HAP-1 (cell line): Measurements from ENCODE around the gene ITGA1.
A peak's percentile ranks its signal among the peaks of the same experiment; 100 is the strongest.

Source experiments
- DNase-seq, 2 experiments: peaks; one replicate each; pipeline ENCODE4 v3.0.0-alpha.2; 2016 to 2020; ENCODE audit warnings: low spot score in 2 of 2
- H3K27me3 ChIP-seq: fragments of 250-450 bp; sonication (Bioruptor Pico); 2 replicates; pipeline ENCODE4 v1.5.1; 2020; ENCODE audit warnings: low read depth, mild to moderate bottlenecking, moderate library complexity
- H3K36me3 ChIP-seq: fragments of 250-450 bp; sonication (Bioruptor Pico); replicated peaks from 2 replicates; pipeline ENCODE4 v1.5.1; 2020; ENCODE audit warnings: mild to moderate bottlenecking
- H3K4me1 ChIP-seq: fragments of 250-450 bp; sonication (Bioruptor Pico); 2 replicates; pipeline ENCODE4 v1.5.1; 2020; ENCODE audit warnings: mild to moderate bottlenecking
- H3K4me3 ChIP-seq: fragments of 250-450 bp; sonication (Bioruptor Pico); 2 replicates; pipeline ENCODE4 v1.5.1; 2020; ENCODE audit warnings: mild to moderate bottlenecking, moderate library complexity
- H3K9me3 ChIP-seq: fragments of 250-450 bp; sonication (Bioruptor Pico); 2 replicates; pipeline ENCODE4 v1.5.1; 2020; ENCODE audit warnings: mild to moderate bottlenecking, moderate library complexity
- in situ Hi-C: fragments of 300-500 bp; cut with MboI; formaldehyde crosslinking; loops from 3 replicates; pipeline ENCODE4 v1.14.3; 2020; ENCODE audit warnings: low sequenced_read_pairs, inconsistent platforms, mixed read lengths

ITGA1 gene

DNA sequence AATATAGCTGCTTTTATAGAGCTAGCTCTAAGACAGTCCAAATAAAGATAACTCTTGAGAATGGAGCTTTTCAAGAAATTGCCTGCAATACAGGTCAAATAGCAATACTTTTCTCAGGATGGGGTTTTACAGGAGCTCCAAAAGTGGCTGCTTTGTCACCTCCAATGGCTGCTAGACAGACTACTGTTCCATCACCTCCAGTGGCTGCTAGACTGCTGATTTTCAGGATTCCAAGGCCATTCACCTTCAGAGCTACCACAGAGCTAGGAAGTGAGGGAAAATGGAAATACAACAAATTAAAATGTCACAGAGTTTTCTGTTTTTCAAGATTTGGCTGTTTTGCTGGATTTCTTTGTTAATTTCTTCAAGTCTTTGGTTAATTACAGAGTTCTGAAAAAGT lies 8.5 kb upstream of the ITGA1 start:
- no peaks in the 10 kb centered on the region; the same call in 1 of the 2 replicates for H3K27me3 ChIP-seq
- DNase-seq = no peak
- in situ Hi-C loops = no loop called here
- H3K4me1 ChIP-seq = no peaks in the 10 kb centered on the region
- H3K36me3 ChIP-seq = no peaks in the 10 kb centered on the region
- no peak overlapping the region for H3K4me3 ChIP-seq
- H3K9me3 ChIP-seq = no peaks in the 10 kb centered on the region

DNA sequence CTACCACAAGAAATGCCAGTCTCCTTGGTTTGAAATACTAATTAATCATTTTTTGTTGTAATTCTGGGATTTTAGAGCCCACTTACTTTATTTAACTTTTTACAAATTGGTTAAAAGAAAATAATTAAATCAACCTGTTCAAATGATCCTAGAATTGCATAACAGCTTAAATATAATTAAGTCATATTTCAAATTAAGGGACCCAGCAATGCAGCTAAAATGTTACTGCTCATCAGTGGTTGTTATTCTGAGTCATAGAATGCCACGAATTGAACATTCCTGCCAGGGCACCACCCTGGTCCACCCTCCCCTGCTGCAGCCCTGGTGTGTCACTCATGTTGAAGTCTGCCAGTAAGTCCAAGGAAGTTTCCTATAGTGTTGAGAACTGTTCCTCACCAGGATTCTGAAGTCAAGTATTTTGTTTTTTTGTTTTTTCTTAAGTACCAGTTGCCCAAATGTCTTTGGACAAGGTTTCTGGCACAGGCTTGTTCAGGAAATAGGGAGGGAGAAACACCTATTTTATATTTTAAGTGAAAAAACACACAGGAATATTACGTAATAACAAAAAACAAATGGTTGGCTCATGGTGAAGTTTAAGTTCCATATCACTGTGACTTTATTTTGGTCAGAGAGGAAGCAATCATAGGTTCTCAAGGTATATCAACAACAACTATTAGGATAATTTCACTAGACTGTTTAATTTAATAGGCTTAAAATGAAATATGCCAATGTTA lies 4.3 kb upstream of the ITGA1 start:
- Histone ChIP-seq H3K9me3 (no peaks in the 10 kb centered on the region), H3K36me3 (no peaks in the 10 kb centered on the region), H3K4me3 (no peak overlapping the region), H3K27me3 (no peaks in the 10 kb centered on the region; the same call in 1 of the 2 replicates), H3K4me1 (no peaks in the 10 kb centered on the region)
- in situ Hi-C loops = no loop called here
- DNase-seq = no peak

DNA sequence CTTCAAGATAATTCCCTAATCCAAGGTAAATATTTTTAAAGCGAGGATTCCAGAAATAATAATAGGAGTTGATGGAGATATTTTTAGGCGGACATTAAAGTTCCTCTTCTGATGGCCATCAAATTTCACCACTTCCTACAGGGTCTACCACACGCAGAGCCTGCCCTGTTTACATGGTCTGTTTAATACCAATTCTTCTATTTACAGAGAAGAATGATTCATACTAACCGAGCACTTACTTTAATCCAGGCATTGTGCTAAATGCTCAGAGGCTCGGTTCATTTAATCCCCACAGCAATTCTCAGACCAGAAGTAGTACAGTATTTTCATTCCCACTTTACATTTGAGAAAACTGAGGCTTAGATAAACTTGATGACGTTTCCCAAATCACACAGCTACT lies 3.0 kb upstream of the ITGA1 start:
- Histone ChIP-seq H3K9me3 (no peaks in the 10 kb centered on the region), H3K4me1 (peaks cover 2% of the 10 kb centered on the region; the same call in 1 of the 2 replicates), H3K4me3 (no peak overlapping the region), H3K36me3 (no peaks in the 10 kb centered on the region), H3K27me3 (no peaks in the 10 kb centered on the region; the same call in 1 of the 2 replicates)
- in situ Hi-C loops = no loop called here
- peak in 1 of 2 experiments; percentile 31 for DNase-seq

DNA sequence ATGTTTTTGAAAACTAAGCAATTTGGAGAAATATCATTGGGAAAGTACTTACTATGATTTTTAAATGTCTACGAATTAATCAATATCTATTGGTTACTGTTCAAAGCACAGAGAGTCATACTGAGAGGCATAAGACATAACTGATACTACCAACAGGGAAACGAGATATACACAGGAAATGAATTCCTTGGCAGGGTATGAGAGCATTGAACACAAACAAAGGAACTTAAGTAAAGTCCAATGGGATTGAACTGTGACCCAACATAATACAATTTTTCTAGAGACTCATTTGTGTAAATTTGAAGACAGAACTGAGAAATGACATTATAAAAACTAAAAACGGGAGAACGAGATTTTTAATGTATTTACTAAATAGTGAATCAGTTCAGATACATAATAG lies 1.3 kb upstream of the ITGA1 start:
- Histone ChIP-seq H3K4me3 (no peak overlapping the region), H3K9me3 (no peaks in the 10 kb centered on the region), H3K4me1 (peaks cover 2% of the 10 kb centered on the region; the same call in 1 of the 2 replicates), H3K27me3 (no peaks in the 10 kb centered on the region; the same call in 1 of the 2 replicates), H3K36me3 (no peaks in the 10 kb centered on the region)
- DNase-seq = no peak
- in situ Hi-C loops = no loop called here

DNA sequence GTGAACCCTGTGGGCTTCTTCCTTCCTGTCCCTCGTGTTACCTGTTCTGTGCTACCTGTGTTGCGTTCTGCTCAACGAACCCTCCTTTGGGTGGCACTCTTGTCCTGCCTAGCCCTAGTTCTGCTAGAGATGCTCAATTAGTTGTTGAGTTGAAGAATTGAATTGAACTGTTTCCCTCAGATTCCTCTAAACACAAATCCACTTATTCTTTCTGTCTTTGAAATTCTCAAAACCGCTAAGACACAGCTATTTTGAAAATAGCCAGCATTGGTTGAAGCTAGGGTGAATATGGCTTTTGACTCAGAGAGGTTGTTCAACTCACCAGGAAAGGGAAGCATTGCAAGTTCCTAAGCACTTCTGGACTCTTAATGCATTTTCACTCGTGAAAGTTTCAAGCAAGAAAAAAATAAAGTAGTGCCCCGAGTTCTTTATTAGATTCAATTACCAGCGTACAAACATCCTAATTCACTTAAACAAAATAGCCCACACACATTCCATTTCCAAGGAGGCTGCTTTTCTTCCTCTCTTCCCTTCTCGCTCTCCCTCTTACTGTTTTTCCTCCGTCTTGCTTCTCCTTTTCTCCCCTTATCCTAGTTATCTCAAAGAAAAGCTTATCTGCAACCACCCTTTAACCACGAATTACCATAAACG lies 642 bp upstream of the ITGA1 start:
- Histone ChIP-seq H3K4me3 (peak overlapping the region; percentile 36), H3K36me3 (no peaks in the 10 kb centered on the region), H3K27me3 (no peaks in the 10 kb centered on the region; the same call in 1 of the 2 replicates), H3K4me1 (peaks cover 2% of the 10 kb centered on the region; the same call in 1 of the 2 replicates), H3K9me3 (no peaks in the 10 kb centered on the region)
- DNase-seq = no peak
- in situ Hi-C loops = no loop called here

DNA sequence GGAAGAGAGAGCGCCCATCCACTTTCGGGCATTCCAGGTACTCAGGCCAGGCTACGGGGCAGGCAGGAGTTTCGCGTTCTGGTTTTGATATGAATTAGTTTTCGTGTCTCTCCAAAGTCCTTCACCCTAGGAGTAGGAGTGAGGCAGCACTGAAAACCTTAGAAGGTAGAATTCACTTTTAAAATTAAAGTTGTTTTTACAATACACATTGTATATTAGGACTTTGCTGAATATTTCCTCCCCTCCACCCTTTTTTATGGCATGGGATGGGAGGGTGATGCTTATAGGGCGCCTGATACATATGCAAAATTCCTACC lies 747 bp downstream of the ITGA1 start:
- no peaks in the 10 kb centered on the region for H3K27me3 ChIP-seq
- H3K9me3 ChIP-seq = no peaks in the 10 kb centered on the region
- in situ Hi-C loops = no loop called here
- peaks cover 9% of the 10 kb centered on the region for H3K4me1 ChIP-seq
- no peak for DNase-seq
- H3K4me3 ChIP-seq = peak overlapping the region; percentile 36
- no peaks in the 10 kb centered on the region for H3K36me3 ChIP-seq

DNA sequence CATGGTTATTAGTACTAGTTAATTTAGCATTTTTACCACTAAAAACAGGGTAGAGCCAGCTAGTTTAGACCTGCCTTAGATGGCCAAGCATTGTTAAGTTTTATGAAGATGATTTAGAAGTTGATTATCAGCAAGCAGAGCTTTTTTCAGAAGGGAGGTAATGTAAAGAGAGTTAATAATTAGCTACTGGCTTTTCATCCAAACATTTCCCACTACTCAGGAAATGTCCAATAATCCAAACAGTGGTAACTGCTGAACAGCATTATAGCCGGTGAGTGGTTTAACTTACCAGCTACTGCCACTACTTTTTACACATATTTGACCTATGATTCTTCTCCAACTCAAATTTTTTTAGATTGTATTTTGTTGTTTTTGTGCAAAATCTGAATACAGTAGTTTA lies 1.7 kb downstream of the ITGA1 start:
- Histone ChIP-seq H3K27me3 (no peaks in the 10 kb centered on the region), H3K36me3 (no peaks in the 10 kb centered on the region), H3K9me3 (no peaks in the 10 kb centered on the region), H3K4me1 (peaks cover 12% of the 10 kb centered on the region), H3K4me3 (no peak overlapping the region)
- DNase-seq = no peak
- in situ Hi-C loops = no loop called here

DNA sequence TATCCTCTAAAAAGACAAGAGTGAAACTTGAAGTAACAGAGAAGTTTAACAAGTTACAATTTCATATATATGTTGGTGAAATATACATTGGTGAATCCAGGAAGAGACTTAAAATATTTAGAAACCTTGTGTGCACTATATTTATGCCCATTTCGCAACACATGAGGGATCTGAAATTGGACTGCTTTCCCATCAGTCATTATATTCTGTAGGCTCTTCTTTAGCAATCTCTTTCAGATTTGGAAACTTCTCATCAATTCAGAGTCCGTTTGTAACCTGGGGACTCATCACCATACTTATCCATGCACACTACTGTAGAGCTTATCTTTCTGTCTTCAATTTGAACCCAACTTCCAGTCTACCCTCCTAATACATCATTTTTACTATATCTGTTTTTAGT lies 2.1 kb downstream of the ITGA1 start:
- Histone ChIP-seq H3K4me1 (peaks cover 16% of the 10 kb centered on the region), H3K27me3 (no peaks in the 10 kb centered on the region), H3K36me3 (no peaks in the 10 kb centered on the region), H3K4me3 (no peak overlapping the region), H3K9me3 (no peaks in the 10 kb centered on the region)
- DNase-seq = no peak
- in situ Hi-C loops = no loop called here

DNA sequence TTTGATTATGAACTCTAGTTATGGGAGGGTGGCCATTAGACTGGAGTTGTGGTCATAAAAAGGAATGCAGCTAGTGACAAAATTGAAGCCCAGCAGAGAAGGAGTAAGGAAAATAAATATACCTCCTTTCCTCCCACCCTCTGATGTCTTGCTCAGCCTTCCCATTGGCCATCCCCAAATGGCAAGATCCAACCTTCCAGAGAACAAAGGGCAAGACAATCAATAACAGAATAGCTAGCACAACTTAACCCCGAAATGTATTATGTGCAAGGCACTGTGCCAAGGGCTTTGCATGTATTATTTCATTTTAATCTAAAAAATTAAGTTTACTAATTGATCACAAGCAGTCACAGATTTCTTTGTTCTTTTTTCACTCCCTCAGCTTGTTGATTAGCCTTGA lies 3.6 kb downstream of the ITGA1 start:
- Histone ChIP-seq H3K4me3 (no peak overlapping the region), H3K27me3 (no peaks in the 10 kb centered on the region), H3K36me3 (no peaks in the 10 kb centered on the region), H3K9me3 (no peaks in the 10 kb centered on the region), H3K4me1 (peaks cover 16% of the 10 kb centered on the region)
- in situ Hi-C loops = no loop called here
- DNase-seq = no peak

DNA sequence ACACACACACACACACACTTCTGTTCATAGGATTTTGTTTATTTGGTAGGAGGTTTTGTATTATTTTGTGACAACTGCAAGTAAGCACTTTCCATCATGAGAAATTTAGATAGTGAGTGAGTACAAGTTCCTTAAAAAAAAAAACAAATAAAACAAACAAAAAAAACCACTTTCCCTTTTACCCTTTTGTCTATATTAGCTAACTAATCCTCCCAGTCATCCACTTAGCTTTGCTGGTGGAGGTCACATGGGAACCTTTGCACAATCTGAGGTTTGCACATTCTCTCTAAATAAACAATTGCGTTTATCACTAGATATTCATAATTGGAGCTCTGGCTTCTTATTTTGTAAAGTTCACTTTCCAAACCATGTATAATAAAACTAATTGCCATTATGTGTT lies 6.8 kb downstream of the ITGA1 start:
- Histone ChIP-seq H3K9me3 (no peaks in the 10 kb centered on the region), H3K36me3 (no peaks in the 10 kb centered on the region), H3K4me1 (peaks cover 20% of the 10 kb centered on the region), H3K27me3 (no peaks in the 10 kb centered on the region), H3K4me3 (no peak overlapping the region)
- in situ Hi-C loops = no loop called here
- no peak for DNase-seq

DNA sequence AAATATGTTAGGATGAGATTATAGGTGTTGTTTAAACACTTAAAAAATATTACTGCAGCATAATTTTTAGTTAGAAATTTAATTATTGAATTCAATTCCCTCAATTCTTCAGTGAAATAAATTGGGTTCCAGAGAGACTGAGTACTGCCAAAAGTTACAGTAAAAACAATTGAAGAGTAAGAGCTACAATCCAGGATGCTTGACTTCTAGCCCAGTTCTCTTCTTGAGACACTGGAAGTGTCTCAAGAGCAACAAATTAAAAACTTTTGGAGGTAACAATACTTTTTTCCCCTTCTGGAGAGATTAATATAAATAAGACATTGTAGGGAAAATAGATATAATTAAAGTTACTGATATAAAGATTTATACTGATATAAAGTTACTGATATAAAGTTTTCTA lies 8.3 kb downstream of the ITGA1 start:
- Histone ChIP-seq H3K4me1 (peaks cover 20% of the 10 kb centered on the region), H3K27me3 (no peaks in the 10 kb centered on the region), H3K9me3 (no peaks in the 10 kb centered on the region), H3K4me3 (no peak overlapping the region), H3K36me3 (no peaks in the 10 kb centered on the region; the same call in 1 of the 2 replicates)
- in situ Hi-C loops = no loop called here
- no peak for DNase-seq

DNA sequence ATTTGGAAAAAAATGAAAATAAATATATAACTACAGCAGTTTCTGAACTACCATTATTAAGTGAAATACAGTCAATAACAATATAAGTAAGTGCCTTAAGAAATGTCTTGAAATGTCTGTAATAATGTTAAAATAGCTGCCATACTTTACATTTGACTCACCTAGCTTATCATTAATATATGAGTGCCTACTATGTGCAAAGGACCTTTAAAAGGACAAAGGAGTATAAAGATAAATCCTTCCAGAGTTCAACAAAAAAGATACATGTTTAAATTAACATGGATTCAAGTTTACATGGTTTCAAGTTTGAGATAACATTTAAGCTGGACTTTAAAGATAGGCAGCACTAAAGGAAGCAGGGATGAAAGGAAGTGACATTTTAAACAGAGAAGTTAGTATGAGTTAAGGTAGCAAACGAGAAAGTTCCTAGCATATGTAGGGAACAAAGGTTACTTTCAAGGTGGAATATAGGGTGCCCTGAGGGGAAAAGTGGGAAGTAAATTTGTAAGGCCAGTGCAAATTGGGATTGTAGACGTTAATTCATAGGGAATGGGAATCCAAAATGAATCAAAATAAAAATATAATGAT lies 8.9 kb downstream of the ITGA1 start:
- Histone ChIP-seq H3K9me3 (no peaks in the 10 kb centered on the region), H3K27me3 (no peaks in the 10 kb centered on the region), H3K36me3 (peaks cover 2% of the 10 kb centered on the region; the same call in 1 of the 2 replicates), H3K4me1 (peaks cover 20% of the 10 kb centered on the region), H3K4me3 (no peak overlapping the region)
- in situ Hi-C loops = no loop called here
- DNase-seq = no peak

DNA sequence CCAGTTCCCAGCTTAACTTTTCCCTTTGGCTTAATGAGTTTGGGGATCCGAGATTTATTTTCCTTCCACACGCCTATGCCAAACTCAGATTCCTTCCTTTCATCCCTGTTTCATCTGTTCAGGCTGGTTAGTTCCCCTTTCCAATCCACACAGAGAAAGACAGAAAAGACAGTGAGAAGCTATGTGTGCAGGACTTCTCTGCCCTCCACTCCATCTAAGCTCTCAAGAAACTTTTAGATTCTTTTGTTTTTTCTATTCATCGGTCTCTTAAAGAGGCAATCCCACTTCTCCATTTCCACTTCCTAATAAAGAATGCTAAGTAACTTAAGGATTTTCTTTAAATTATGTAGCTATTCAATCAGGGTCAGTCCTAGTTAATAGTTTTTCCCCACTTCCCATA lies 11.2 kb downstream of the ITGA1 start:
- Histone ChIP-seq H3K36me3 (peaks cover 10% of the 10 kb centered on the region), H3K4me1 (peaks cover 22% of the 10 kb centered on the region), H3K4me3 (peak overlapping the region; percentile 56), H3K27me3 (no peaks in the 10 kb centered on the region), H3K9me3 (no peaks in the 10 kb centered on the region)
- in situ Hi-C loops = no loop called here
- no peak for DNase-seq

DNA sequence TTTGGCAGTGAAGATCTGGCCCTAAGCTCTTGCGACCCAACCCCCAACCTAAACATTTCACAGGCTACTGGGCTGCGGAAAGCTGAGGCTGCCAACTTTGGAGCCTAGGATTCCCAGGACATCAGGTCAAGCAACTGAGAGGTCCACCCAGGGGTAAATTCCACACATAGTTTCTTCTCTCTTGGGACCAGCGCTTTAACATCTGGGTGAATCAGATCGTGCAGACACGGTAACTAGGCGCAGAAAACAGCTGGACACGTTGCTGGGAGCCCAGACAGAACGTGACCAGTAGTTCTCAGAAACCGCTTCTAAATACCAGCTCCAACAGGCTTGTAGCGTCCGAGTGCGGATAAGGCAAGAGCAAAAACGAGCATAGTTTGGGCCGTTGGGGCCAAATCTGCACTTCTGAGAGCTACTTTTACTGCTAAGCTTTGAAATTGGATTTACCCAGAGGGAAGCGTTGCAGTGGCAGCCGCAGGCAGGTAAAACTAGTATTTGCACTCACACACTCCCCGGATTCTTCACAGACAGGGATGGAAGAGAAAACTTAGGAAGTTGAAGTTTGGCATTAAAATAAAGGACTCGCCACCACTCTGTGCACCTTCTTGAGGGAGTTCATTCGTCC lies 11.8 kb downstream of the ITGA1 start:
- DNase-seq = peak; percentile 19 to 57
- H3K9me3 ChIP-seq = no peaks in the 10 kb centered on the region
- in situ Hi-C loops = no loop called here
- peak overlapping the region; percentile 56 for H3K4me3 ChIP-seq
- H3K36me3 ChIP-seq = peaks cover 10% of the 10 kb centered on the region
- H3K4me1 ChIP-seq = peaks cover 23% of the 10 kb centered on the region
- H3K27me3 ChIP-seq = no peaks in the 10 kb centered on the region
